ENCODE measurements around the gene TMEM178B. TPM values are rescaled to one million over a fixed set of nuclear protein-coding genes. Genes with fewer than 3 reads are reported as not detected.

TMEM178B gene
- total RNA-seq, 2 experiments from 2014 or later: not detected

DNA sequence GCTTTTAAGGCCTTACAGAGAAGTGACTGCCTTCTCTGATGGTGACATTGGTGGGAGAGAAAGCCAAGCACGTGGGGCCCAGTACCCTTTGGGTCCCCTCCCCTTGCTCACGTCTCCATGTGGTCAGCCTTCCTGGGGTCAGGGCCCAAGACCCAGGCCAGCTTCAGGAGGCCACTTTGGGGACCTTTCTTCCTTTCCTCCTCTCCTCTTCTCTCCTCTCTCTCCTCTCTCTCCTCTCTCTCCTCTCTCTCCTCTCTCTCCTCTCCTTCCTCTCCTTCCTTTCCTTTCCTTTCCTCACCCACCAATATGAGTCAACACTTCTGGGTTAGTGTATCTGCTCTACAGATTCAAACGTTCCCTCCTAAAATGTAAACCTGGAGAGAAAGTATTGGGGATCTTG, 380.5 kb downstream of the TMEM178B start:
- POLR2A ChIA-PET: no interaction called here
- no peaks in the 10 kb centered on the region for H3K36me3 ChIP-seq (ENCODE audit: insufficient read depth, low read length)
- no peak for DNase-seq
- H3K4me1 Mint-ChIP-seq (ENCODE audit: low read depth): no peaks in the 10 kb centered on the region
- H3K27ac ChIP-seq (ENCODE audit: low read depth in 1 of 2, low read length in 2 of 2): no peak overlapping the region
- H3K4me1 ChIP-seq (ENCODE audit: insufficient read depth, low read length): no peaks in the 10 kb centered on the region
- no peak for ATAC-seq (ENCODE audit: poor library complexity)
- CTCF ChIA-PET: no interaction called here
- H3K4me3 ChIP-seq (ENCODE audit: low read length): no peak overlapping the region
- H3K36me3 Mint-ChIP-seq (ENCODE audit: low read depth): no peaks in the 10 kb centered on the region
- intact Hi-C loops (cut with DNase I, micrococcal nuclease): no loop called here
- H3K9me3 ChIP-seq (ENCODE audit: control insufficient read depth in 1 of 2, insufficient read depth in 1 of 2, low read length in 2 of 2): no peaks in the 10 kb centered on the region
- TF ChIP-seq, protein P1, sequence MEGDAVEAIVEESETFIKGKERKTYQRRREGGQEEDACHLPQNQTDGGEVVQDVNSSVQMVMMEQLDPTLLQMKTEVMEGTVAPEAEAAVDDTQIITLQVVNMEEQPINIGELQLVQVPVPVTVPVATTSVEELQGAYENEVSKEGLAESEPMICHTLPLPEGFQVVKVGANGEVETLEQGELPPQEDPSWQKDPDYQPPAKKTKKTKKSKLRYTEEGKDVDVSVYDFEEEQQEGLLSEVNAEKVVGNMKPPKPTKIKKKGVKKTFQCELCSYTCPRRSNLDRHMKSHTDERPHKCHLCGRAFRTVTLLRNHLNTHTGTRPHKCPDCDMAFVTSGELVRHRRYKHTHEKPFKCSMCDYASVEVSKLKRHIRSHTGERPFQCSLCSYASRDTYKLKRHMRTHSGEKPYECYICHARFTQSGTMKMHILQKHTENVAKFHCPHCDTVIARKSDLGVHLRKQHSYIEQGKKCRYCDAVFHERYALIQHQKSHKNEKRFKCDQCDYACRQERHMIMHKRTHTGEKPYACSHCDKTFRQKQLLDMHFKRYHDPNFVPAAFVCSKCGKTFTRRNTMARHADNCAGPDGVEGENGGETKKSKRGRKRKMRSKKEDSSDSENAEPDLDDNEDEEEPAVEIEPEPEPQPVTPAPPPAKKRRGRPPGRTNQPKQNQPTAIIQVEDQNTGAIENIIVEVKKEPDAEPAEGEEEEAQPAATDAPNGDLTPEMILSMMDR (IDR thresholded peaks at IDR 0.05): no peak
- H3K27me3 ChIP-seq (ENCODE audit: control insufficient read depth in 1 of 2, insufficient read depth in 2 of 2, low read length in 2 of 2): peaks cover 0 to 2% of the 10 kb centered on the region in 2 experiments
- no peaks in the 10 kb centered on the region for H3K9me3 Mint-ChIP-seq
- no peak overlapping the region for H3K27ac Mint-ChIP-seq
- H3K27me3 Mint-ChIP-seq: peaks cover 9% of the 10 kb centered on the region
- no peak overlapping the region for H3K4me3 Mint-ChIP-seq

DNA sequence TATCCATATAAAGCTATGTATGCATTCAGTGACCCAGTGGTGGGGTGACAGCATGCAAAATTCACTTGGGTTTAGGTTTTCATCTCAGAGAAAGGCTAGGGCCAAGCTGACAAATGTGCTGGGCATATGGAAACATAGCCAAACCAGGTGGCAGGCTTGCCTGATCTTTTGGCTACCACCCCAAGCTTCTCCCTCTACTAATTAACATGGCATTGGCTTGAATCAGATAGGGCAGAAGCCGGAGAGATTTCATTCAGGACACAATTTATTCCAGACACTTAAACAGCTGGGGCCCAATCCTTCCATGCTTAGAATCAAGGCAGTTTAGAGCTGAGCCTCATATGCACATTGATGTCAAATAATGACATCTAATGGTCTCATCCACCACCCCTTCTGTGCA, 381.9 kb downstream of the TMEM178B start:
- H3K36me3 Mint-ChIP-seq (ENCODE audit: low read depth): no peaks in the 10 kb centered on the region
- no peak overlapping the region for H3K27ac ChIP-seq (ENCODE audit: low read depth in 1 of 2, low read length in 2 of 2)
- H3K27me3 ChIP-seq (ENCODE audit: control insufficient read depth in 1 of 2, insufficient read depth in 2 of 2, low read length in 2 of 2): peaks cover 0 to 2% of the 10 kb centered on the region in 2 experiments
- no peaks in the 10 kb centered on the region for H3K9me3 Mint-ChIP-seq
- TF ChIP-seq, protein P1 (IDR thresholded peaks at IDR 0.05): no peak
- H3K4me1 ChIP-seq (ENCODE audit: insufficient read depth, low read length): no peaks in the 10 kb centered on the region
- no peak overlapping the region for H3K27ac Mint-ChIP-seq
- no peaks in the 10 kb centered on the region for H3K9me3 ChIP-seq (ENCODE audit: control insufficient read depth in 1 of 2, insufficient read depth in 1 of 2, low read length in 2 of 2)
- ChIA-PET POLR2A (no interaction called here), CTCF (no interaction called here)
- peaks cover 20% of the 10 kb centered on the region for H3K27me3 Mint-ChIP-seq
- no peak overlapping the region for H3K4me3 ChIP-seq (ENCODE audit: low read length)
- no peak for ATAC-seq (ENCODE audit: poor library complexity)
- H3K36me3 ChIP-seq (ENCODE audit: insufficient read depth, low read length): no peaks in the 10 kb centered on the region
- intact Hi-C loops (cut with DNase I, micrococcal nuclease): no loop called here
- H3K4me3 Mint-ChIP-seq: no peak overlapping the region
- no peaks in the 10 kb centered on the region for H3K4me1 Mint-ChIP-seq (ENCODE audit: low read depth)
- DNase-seq: no peak

DNA sequence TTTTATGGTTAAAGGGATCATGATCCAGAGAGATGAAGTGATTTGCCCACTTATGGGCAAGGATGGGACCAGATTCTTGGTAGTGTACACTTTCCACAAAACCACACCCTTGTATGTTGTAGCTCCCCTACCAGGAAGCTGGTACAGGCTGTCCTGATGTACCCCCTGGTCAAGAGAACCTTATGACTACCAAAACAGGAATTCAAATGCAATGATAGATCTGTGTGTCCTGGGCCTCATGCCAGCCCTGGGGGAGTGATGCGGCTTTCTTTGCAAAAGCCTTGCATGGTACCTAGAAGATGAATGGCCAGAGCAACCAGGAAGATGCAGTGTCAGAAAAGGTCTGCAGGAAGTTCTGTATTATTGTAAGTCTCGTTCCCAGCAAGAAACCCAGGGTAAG, 382.4 kb downstream of the TMEM178B start:
- ATAC-seq (ENCODE audit: poor library complexity): no peak
- POLR2A ChIA-PET: no interaction called here

More for the DNA sequence above, 382.4 kb downstream of the TMEM178B start:
- no peaks in the 10 kb centered on the region for H3K4me1 Mint-ChIP-seq (ENCODE audit: low read depth)
- TF ChIP-seq, protein P1 (IDR thresholded peaks at IDR 0.05): no peak
- CTCF ChIA-PET: no interaction called here
- Histone ChIP-seq H3K4me1 (ENCODE audit: insufficient read depth, low read length) (no peaks in the 10 kb centered on the region), H3K9me3 (ENCODE audit: control insufficient read depth in 1 of 2, insufficient read depth in 1 of 2, low read length in 2 of 2) (no peaks in the 10 kb centered on the region), H3K27ac (ENCODE audit: low read depth in 1 of 2, low read length in 2 of 2) (no peak overlapping the region), H3K4me3 (ENCODE audit: low read length) (no peak overlapping the region), H3K36me3 (ENCODE audit: insufficient read depth, low read length) (no peaks in the 10 kb centered on the region), H3K27me3 (ENCODE audit: control insufficient read depth in 1 of 2, insufficient read depth in 2 of 2, low read length in 2 of 2) (peaks cover 0 to 2% of the 10 kb centered on the region in 2 experiments)
- H3K27me3 Mint-ChIP-seq: peaks cover 26% of the 10 kb centered on the region
- H3K9me3 Mint-ChIP-seq: no peaks in the 10 kb centered on the region
- DNase-seq: no peak
- no peak overlapping the region for H3K4me3 Mint-ChIP-seq
- no peaks in the 10 kb centered on the region for H3K36me3 Mint-ChIP-seq (ENCODE audit: low read depth)
- intact Hi-C loops (cut with DNase I, micrococcal nuclease): no loop called here
- no peak overlapping the region for H3K27ac Mint-ChIP-seq

Measured in CD4-positive, alpha-beta T cell (primary cell).